BJ (cell line): ENCODE results near the gene ZFP36. TPM values are rescaled to one million over a fixed set of nuclear protein-coding genes. Genes with fewer than 3 reads are reported as not detected.

Experiments
- CTCF ChIA-PET: fragments of 350-600 bp; formaldehyde crosslinking; extraction: SDS; loops from one replicate; lab custom pipeline; 2021; ENCODE audit warnings: antibody characterized with exemption, inconsistent platforms; lab: Yijun Ruan, JAX
- POLR2A ChIA-PET: fragments of 300-600 bp; sonication (Branson Sonifier 250); formaldehyde crosslinking; extraction: SDS; loops from one replicate; lab custom pipeline; 2021; ENCODE audit warnings: antibody characterized with exemption; lab: Charles Lee
- DNase-seq: peaks from one replicate; pipeline ENCODE4 v3.0.0-alpha.2; 2011; ENCODE audit warnings: low read depth
- H3K27me3 ChIP-seq: 2 replicates; pipeline ENCODE4 v1.6.0; 2011; ENCODE audit warnings: low read length; ENCODE audit not compliant: control insufficient read depth, insufficient read depth
- H3K36me3 ChIP-seq: 2 replicates; pipeline ENCODE4 v1.5.1; 2011; ENCODE audit warnings: low read length; ENCODE audit not compliant: control insufficient read depth, insufficient read depth
- H3K4me3 ChIP-seq: 2 replicates; pipeline ENCODE4 v1.5.1; 2011; ENCODE audit warnings: low read depth, mild to moderate bottlenecking, control low read depth, low read length
- polyA plus RNA-seq: library from polyadenylated mRNA; depleted of rRNA; stranded (reverse); fragments of >200 nt; gene quantifications from 2 replicates; pipeline ENCODE4 v1.2.3, GENCODE V29; 2011
- TF ChIP-seq, protein P1 (sequence below): IDR thresholded peaks from 2 replicates; pipeline ENCODE4 v1.5.1; 2011; ENCODE audit warnings: low read depth, mild to moderate bottlenecking, control low read depth, inconsistent platforms, low read length, moderate library complexity; ENCODE audit not compliant: insufficient read depth

The ZFP36 gene
- polyA plus RNA-seq, 1 experiment, result 9.5 TPM

DNA sequence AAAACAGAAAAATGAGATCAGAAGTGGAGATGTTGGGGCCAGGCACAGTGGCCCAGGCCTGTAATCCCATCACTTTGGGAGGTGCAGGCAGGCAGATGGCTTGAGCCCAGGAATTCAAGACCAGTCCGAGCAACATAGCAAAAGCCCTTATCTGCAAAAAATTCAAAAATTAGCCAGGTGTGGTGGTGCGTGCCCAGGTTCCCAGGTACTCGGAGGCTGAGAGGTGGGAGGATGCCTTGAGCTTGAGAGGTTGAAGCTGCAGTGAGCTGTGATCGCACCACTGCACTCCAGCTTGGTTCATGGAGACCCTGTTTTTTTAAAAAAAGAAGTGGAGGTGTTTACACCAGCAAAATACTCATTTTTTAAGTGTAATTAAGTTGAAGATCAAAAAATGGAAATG lies 6.6 kb upstream of the ZFP36 start:
- H3K4me3 ChIP-seq, result no peak overlapping the region
- peaks cover 7% of the 10 kb centered on the region for H3K36me3 ChIP-seq
- POLR2A ChIA-PET, result no interaction called here
- no peaks in the 10 kb centered on the region for H3K27me3 ChIP-seq
- TF ChIP-seq, protein P1, sequence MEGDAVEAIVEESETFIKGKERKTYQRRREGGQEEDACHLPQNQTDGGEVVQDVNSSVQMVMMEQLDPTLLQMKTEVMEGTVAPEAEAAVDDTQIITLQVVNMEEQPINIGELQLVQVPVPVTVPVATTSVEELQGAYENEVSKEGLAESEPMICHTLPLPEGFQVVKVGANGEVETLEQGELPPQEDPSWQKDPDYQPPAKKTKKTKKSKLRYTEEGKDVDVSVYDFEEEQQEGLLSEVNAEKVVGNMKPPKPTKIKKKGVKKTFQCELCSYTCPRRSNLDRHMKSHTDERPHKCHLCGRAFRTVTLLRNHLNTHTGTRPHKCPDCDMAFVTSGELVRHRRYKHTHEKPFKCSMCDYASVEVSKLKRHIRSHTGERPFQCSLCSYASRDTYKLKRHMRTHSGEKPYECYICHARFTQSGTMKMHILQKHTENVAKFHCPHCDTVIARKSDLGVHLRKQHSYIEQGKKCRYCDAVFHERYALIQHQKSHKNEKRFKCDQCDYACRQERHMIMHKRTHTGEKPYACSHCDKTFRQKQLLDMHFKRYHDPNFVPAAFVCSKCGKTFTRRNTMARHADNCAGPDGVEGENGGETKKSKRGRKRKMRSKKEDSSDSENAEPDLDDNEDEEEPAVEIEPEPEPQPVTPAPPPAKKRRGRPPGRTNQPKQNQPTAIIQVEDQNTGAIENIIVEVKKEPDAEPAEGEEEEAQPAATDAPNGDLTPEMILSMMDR, result no peak
- no peak for DNase-seq
- CTCF ChIA-PET, result interaction anchor here (9.8 kb wide), 1 partner anchor 12 kb away, joined by 178 read pairs; the partner anchor contains the start of gene PLEKHG2

DNA sequence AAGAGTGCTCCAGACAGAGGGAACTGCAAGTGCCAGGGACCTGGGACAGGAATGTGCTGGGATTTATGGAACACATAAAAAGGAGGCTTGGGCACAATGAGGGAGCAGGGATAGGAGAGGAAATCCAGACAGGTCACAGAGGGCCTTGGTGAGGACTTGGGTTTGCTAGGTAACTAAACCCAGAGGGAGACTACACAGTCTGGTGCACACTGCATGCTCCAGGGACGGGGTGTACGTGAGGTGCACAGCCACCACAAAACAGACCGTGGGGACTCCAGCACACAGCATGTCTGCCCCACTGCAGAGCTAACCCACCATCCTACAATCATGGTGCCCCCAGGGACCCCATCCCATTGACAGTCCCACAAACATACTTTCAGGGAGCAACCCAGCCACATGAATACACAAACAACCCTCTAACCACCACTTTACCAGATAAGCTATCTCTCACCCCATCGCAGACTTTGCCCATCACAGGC lies 5.5 kb upstream of the ZFP36 start:
- Histone ChIP-seq H3K36me3 (peaks cover 4% of the 10 kb centered on the region), H3K27me3 (no peaks in the 10 kb centered on the region), H3K4me3 (no peak overlapping the region)
- POLR2A ChIA-PET, result no interaction called here
- TF ChIP-seq, protein P1, result no peak
- no peak for DNase-seq
- CTCF ChIA-PET, result interaction anchor here (0.9 to 9.8 kb wide), 3 partner anchors 11 to 131 kb away, joined by 3 to 178 read pairs (median 7); partner anchors contain the start of genes EID2B, PLEKHG2 and RPS16

DNA sequence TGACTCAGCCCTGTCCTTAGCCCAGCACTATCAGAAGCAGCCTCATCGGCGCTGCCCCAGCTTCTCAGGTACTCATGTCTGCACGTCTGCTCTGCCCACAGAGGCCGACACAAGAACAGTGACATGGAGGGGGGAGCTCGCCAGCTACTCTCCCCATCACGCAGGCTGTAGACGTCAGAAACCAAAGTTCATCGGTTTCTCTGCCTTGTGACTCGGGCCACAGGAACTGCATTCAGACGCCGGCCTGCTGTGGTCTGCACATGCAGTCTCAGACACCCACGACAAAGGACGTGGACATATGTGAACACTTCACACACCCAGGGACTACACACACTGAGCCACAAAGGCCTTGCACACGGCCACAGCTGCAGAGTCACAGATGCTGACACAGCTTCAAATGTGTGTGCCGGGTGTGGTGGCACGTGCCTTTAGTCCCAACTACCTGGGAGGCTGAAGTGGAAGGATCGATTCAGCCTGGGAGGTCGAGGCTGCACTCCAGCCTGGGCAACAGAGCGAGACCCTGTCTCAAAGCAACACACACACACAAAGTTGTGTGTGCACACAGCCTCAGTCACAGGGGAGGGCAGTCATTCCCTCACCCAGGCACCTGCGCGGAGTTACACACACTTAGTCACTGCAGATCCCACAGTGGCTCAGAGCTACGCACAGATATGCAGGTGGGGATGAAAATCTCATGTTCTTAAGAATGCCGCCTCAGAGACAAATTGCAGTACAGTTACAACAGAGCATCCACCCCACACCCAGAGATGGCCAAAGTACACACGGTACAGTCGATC lies 4.9 kb upstream of the ZFP36 start:
- CTCF ChIA-PET, result interaction anchor here (0.7 to 9.8 kb wide), 4 partner anchors 10 to 131 kb away, joined by 3 to 178 read pairs (median 5); partner anchors contain the start of genes EID2B, PLEKHG2 and RPS16
- Histone ChIP-seq H3K4me3 (no peak overlapping the region), H3K27me3 (no peaks in the 10 kb centered on the region), H3K36me3 (peaks cover 4% of the 10 kb centered on the region)
- no peak for DNase-seq
- POLR2A ChIA-PET, result interaction anchor here (1.0 kb wide), 1 partner anchor 34 kb away, joined by 4 read pairs; the partner anchor contains the start of gene RPS16
- TF ChIP-seq, protein P1, result no peak

DNA sequence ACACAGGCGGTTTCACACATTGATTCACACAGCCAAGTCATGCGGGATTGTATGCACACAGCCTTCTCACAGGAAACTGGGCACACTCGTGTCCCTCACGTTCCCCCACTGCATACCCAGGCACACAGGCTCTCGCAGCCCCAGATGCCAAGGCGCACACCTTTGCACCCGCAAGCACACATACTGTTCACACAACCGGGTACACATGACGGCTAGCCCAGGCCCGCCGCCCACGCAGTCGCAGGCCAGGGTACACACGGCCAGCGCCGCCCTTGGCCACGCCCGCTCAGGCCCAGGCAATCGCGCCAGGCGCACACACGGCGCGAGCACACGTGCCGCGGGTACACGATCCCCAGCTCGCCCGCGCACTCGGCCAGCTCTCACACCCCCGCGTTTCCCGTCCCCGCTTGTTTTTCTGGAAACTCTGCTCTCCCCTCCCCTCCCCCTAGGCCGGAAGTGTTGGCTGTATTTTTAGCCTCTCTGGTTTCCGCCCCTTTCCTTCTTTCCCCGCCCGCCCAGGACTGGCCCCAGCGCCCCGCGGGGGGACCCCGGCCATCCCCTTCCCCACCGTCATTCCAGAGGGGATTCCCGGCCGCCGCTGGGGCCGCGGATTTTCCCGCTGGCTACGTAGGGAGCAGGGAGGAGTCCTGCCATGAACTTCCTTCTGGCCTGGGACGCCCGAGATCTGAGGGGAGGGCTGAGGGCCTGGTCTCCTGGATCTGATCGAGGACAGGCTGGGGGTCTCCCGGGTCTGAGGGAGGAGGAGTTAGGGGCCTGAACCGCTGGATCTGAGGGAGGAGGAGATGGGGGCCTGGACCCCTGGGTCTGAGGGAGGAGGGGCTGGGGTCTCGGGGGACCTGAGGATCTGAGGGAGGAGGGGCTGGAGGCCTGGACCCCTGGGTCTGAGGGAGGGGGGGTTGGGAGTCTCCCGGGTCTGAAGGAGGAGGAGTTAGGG lies 4.0 kb upstream of the ZFP36 start:
- Histone ChIP-seq H3K4me3 (peak overlapping the region; percentile 40), H3K36me3 (no peaks in the 10 kb centered on the region; the same call in 1 of the 2 replicates), H3K27me3 (no peaks in the 10 kb centered on the region)
- POLR2A ChIA-PET, result interaction anchor here (1.0 kb wide), 2 partner anchors 33 kb away, joined by 4 read pairs; partner anchors contain the start of gene RPS16
- CTCF ChIA-PET, result interaction anchor here (0.7 to 9.8 kb wide), 6 partner anchors 9 to 130 kb away, joined by 3 to 178 read pairs (median 3); partner anchors contain the start of gene PLEKHG2
- peak; percentile 46 for DNase-seq
- TF ChIP-seq, protein P1, result no peak
